ENCODE results near the gene ZC3H7B.
A peak's percentile ranks its signal among the peaks of the same experiment; 100 is the strongest.
"Not testable (repeated sequence)": the region's sequence is repeated elsewhere in the genome, so short reads cannot be mapped to it uniquely, and the experiment has no call there.

Gene ZC3H7B

DNA sequence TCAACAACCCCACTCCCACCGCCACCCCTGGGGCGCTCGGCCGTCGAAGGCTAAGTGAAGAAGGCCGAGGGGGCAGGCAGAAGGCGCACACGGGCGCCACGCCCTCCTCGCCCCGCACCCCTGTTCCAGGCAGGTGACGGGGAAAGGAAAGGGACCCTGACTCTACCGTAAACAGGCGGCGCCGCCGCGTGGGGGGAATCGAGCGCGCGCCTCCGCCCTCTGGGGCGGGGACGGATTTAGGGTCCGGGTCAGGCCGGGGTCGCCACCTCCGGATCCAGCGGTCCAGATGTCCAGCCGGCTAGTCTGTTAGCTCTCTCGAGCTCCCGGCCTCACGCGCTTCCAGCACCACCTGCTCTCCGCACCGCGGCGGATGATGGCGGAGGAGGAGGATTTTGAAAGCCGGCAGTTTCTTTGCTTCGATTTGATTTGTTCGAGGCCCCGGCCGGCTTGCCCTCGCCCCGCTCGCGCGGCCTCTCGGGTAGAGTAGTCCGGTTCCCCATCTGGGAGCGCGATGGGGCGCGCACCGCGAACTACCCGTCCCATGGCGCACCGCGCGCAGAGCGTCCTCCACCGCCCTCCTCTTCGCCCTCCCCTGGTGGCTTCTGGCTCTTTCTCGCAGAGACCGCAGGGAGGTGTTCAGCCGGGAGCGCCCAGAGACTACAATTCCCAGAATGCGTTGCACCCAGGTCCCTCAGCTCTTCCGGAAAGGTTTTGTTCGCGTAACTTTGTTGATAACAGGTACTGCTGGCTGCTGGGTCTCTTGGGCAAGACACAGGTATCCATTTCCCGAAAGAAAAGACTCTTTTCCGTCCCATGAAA lies 15.3 kb upstream of the ZC3H7B start, which contains the start of gene RANGAP1:
Gene RANGAP1 (minus strand): TSS at position 368 of the 819 bp plus-strand sequence. CDS start 5,143 bp downstream, outside the sequence.
- peak; percentile 97 for DNase-seq

- DNase-seq: peak; percentile 43
Measured at GRCh38 chr22:41286639-41287091, 14.7 kb upstream of the ZC3H7B start.

DNA sequence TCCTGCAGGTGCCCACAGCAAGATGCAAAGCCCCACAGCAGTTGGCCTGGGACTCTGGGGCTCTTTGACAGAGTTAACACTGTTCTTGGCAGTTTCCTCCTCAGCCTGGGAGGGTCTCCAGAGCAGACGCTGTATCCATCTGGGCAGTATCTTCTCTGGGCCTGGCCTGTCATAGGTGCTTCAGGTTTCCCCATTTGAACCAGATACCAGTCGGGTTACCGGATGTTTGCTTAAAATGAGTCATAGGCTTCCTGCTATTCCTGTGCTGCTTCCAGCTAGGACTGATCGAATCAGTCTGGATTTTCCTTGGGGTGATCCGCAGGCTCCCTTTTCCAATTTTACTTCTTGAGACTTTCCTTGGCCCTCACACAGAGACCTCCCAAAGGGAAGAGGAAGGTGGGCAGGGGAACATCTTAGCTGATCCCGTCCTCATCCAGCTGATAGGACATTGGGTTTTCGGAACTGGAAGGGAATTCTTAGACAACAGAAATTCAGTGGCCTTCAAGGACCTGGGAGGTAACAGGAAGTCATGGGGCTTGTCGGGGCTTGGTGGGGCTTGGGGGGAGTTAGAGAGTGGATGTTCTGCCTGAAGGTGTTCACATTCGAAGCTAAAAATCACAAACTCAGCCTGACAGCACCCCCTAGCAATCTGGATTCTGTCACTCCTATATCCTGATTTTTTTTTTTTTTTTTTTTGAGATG lies 12.9 kb upstream of the ZC3H7B start:
- no peak for DNase-seq

- DNase-seq: no peak
Measured at GRCh38 chr22:41289671-41290070, 11.7 kb upstream of the ZC3H7B start.

DNA sequence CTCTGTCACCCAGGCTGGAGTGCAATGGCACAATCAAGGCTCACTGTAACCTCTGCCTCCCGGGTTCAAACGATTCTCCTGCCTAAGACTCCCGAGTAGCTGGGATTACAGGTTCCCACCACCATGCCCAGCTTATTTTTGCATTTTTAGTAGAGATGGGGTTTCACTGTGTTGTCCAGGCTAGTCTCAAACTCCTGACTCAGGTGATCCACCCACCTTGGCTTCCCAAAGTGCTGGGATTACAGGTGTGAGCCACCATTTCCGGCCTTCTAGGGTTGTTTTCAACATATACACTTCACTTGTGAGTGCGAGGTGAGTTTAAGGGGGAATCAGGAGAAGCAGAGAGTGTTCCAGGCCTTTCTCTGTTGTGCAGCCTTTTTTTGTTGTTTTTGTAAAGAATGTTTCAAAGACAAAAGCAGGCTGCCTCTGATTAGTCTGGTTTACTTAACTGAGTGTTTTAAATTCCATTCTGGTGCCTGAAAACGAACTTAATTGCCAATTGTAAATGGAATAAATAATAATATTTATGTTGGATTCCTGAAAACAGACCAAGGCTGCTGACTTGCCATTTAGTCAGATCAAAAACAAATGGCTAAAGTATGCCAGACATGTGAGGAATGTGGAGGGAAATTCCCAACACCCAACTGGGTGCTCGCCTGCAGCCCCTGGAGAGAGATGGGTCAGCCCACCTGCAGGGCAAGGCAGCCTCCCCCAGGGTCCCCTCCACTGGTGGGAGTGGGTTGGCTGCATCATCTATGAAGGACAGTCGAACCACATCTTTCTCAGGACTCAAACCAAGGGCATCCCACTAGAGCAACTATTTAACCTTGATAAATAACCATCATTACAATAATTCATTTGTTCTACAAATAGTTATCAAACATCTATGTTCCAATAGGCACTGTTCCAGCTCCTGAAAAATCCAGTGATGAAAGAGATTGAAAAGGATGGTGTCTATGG lies 10.8 kb upstream of the ZC3H7B start:
- no peak for DNase-seq

GRCh38 chr22:41294816-41295215 lies 6.5 kb upstream of the ZC3H7B start:
- not testable (repeated sequence) for DNase-seq

DNA sequence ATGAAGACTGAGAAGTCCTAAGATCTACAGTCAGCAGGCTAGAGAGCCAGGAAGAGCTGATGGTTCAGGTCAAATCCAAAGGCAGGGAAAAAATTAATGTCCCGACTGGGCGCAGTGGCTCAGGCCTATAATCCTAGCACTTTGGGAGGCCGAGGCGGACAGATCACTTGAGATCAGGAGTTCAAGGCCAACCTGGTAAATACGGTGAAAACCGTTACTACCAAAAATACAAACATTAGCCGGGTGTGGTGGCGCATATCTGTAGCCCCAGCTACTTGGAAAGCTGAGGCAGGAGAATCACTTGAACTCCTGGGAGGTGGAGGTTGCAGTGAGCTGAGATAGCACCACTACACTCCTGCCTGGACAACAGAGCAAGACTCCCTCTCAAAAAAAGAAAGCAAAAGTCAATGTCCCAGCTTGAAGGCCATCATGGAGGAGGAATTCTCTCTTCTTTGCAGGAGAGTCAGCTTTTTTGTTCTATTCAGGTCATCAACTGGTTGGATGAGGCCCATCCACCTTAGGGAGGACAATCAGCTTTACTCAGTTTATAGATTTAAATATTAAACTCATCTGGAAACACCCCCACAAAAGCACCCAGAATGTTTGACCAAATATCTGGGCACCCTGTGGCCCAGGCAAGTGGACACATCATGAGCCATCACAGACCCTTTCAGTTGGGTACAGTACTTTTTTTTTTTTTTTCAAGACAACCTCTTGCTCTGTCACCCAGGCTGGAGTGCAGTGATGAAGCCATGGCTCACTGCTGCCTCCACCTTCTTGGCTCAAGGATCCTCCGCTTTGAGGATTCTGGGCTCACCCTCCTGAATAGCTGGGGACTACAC lies 4.3 kb upstream of the ZC3H7B start:
- no peak for DNase-seq

- DNase-seq: no peak
Measured at GRCh38 chr22:41300661-41301060, 664 bp upstream of the ZC3H7B start.

DNA sequence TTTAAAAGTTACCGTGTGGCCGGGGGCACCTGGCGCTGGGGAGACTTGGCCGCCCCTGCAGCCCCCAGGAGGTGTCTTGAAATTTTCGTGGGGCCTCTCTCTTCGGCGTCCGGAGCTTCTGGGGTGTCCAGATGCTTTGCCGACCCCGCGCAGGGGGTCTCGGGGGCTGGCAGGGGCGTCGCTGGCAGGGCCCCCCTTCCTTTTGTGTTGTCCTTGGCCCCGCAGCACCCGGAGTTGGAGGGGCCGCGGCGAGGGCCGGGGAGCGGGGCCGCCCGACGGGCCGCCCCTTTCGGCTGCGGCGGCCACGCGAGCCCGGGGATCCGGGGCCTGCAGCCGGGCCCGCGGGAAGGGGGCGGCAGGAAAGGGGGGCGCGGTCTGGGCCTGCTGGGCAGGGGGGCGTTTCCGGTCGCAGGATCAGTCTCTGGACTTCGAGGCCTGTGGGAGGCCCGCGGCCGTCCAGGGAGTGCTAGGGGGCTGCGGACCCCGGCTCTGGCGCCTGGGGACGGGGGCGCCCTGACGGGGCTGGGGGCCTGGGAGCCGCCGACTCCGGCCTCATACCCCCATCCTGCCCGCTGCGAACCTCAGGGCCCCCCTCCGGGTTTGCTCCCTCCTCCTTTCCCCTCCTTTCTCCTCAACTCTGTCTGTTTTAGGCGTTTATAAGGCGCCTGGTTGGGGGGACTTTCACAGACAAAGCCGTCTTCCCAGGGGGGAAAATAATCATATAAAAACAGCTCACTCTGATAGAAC lies 869 bp downstream of the ZC3H7B start:
- no peak for DNase-seq

DNA sequence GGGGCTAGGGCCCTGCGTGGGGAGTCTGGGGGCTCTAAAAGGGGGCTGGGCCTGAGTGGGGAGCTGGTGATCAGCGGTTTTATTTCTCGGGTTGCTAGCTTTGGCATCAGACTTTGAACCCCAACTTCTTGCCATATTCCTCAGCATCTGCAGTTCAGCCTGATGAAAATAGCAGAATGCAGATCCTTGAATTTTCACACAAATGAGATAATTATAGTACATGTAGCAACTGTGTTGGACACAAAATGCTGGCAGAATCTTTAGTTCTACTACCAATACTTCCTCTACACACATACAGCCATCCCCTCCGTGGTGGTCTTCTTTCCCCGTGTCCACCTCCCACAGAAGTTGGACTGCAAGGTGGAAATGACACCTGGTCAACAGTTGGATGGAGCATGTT lies 1.5 kb downstream of the ZC3H7B start:
- no peak for DNase-seq

DNA sequence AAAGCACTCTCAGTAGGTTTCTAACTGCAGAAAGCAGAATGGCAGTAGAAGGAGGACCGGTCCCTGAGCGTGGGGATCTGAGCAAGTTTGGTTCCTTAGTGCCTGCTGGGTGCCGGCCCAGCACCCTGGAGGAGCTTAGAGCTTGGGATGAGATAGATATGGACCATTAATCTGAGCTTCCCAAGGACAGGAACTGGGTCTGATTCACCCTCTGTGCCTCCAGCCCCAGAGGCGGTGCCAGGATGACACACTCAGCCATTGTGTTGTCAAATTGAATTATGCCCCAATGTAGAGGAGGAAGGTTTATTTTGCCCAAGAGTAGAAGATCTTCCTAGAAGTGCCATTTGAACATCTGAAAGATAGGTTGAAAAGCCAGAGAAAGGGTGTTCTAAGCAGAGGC lies 4.3 kb downstream of the ZC3H7B start:
- no peak for DNase-seq

DNA sequence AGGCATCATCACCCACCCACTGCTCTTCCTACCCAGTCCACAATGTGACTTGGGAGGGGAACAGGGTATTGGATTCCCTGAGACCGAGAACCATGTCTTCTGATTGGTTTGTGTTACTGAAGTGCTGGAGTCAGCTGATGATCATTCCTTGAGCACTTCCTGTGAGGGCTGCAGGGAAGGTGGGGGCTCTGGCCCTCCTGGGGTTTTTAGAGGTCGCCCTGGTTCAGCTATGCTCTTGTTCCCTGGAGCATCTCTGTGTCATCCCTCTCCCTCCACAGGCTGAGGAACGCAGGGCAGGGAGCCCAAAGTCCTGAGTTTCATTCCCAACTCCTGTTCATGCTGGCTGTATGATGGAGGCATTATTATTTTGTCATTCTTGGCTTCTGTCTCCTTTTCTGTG lies 6.7 kb downstream of the ZC3H7B start:
- DNase-seq: no peak

GRCh38 chr22:41308544-41308947 lies 7.2 kb downstream of the ZC3H7B start:
- no peak for DNase-seq

DNA sequence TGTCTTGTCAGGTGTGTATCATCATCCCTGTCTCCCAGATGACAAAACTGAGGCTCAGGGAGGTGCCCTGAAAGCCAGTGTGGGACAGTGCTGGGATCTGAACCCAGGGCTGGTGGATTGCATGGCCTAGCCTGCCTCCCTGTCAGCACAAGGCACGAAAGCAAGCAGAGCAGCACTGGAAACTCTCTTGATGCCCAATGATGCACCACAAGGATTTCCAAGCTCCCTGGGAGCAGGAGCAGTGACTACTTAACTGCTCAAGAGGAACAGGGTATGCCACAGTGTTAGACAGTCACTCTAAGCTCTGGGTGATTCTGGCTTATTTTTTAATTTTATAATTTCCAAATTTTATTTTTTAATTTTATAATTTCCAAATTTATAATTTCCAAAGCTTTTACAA lies 9.0 kb downstream of the ZC3H7B start:
- DNase-seq: no peak

- no peak for DNase-seq
Measured at GRCh38 chr22:41311487-41311886, 10.2 kb downstream of the ZC3H7B start.

DNA sequence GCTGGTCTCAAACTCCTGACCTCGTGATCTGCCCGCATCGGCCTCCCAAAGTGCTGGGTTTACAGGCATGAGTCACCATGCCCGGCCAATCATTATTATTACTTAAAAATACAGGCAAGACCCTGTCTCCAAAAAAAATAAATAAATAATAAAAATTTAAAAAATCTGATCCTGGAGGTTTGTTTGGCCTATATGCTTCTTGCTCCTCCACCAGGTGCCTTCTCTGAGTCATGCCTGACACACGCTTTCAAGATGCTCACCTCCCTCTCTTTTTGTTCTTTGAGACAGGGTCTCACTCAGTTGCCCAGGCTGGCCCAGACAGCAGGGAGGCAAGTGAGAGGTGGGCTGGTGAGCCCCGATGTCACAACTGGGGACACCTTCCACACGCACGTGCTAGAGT lies 13.5 kb downstream of the ZC3H7B start:
- DNase-seq: no peak

GRCh38 chr22:41315586-41315985 lies 14.3 kb downstream of the ZC3H7B start:
- no peak for DNase-seq

DNA sequence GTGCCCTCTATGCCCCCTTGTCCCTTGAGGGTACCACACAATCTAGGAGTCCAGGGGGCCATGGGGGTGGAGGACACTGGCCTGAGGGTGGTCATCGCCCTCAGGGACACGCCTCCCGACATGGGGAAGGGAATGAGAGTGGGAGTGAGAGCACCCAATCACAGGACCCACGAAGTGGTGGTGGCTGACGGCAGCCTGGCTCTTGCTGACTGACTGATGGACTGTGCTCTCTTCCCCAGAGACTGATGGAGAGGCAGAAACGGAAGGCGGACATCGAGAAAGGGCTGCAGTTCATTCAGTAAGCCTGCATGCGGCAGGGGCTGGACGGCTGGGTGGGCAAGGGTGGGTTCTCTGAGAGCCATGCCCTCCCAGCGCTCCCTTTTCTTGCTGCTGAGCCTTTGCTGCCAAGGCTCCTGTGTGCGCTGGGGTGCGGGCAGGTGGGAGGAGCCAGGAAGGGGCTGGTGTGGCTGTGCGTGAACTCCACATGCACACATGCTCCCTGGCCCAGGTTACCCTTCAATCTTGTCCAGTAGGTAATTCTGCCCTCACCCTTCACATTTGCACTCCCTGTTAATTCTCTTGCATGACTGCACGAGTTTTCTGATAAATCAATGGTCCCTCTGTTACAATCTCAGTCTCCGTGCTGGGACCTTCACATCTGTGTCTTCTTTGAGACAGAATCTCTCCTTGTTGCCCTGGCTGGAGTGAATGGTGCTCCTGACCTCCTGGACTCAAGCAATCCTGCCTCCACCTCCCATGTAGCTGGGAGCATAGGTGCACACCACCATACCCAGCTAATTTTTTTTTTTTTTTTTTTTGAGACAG lies 19.3 kb downstream of the ZC3H7B start:
- no peak for DNase-seq

DNA sequence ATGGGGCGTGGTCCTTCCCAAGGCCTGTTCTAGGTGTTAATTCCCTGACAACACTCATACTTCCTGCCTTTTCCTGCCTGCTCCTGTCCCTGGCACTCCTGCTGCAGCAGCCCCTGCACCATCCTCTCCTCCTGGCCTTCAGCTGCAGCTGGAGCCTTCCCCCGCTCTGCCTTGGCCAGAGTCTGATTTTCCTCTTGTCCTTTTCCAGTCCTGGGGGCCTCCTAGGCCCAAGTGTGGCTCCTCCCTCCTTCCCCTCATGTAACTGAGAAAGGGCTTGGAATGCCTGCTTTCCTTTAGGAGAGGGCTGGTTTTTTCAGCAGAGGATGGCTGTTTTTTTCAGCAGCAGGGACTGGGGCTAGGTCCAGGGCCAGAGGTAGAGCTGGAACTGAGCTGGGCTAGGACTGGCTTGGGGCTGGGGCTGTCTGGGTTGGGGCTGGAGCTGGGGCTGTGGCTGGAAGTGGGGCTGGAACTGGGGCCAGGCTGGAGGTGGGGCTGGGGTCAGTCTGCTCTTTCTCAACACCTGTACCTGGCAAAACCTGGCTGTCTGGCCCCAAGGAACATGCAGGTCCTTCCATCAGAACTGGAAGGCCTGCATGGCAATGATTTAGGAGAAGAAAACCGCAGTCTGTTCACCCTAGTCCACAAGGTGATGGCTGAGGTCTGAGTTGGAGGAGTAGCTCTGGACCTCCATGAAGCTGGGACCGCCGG lies 23.6 kb downstream of the ZC3H7B start:
- DNase-seq: no peak

DNA sequence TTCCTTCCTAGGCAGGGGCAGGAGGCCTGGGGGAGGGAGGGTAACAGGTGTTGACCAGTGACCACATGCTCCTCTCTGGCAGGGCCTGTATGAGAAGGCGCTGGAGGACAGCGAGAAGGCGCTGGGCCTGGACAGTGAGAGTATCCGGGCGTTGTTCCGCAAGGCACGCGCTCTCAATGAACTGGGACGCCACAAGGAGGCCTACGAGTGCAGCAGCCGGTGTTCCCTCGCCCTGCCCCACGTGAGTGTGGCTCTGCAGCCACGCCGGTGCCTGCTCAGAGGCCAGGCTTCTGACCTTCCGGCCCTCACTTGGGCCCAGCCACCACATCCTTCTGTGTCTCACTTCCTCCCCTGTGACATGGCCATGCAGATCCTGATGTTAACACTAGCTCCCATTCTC lies 25.8 kb downstream of the ZC3H7B start:
- DNase-seq: no peak

All from activated CD4-positive, alpha-beta T cell treated with anti-CD3 and anti-CD28 coated beads, Interleukin-2, amount 50 U/mL, for 1 hour (primary cell).